Hepatocyte (in vitro differentiated cells): ENCODE data around the gene SPAAR. TPM values are rescaled to one million over a fixed set of nuclear protein-coding genes. Genes with fewer than 3 reads are reported as not detected.

Experiments used
- DNase-seq: peaks from one replicate; pipeline ENCODE4 v3.0.0-alpha.2; 2016; ENCODE audit warnings: low spot score
- H2AFZ ChIP-seq: fragments of 200-600 bp; sonication (generic); 2 replicates; pipeline ENCODE4 v1.6.0; 2016; ENCODE audit warnings: antibody characterized with exemption, mild to moderate bottlenecking
- H3K27ac ChIP-seq: fragments of 200-600 bp; sonication (generic); 2 replicates; pipeline ENCODE4 v1.5.1; 2016; ENCODE audit warnings: mild to moderate bottlenecking
- H3K27me3 ChIP-seq: fragments of 200-600 bp; sonication (generic); 2 replicates; pipeline ENCODE4 v1.6.1; 2016
- H3K36me3 ChIP-seq: fragments of 200-600 bp; sonication (generic); replicated peaks from 2 replicates; pipeline ENCODE4 v1.5.1; 2016; ENCODE audit warnings: low read depth; ENCODE audit not compliant: insufficient read depth
- H3K4me1 ChIP-seq: fragments of 200-600 bp; sonication (generic); 2 replicates; pipeline ENCODE4 v1.5.1; 2016; ENCODE audit warnings: mild to moderate bottlenecking, moderate library complexity; ENCODE audit not compliant: insufficient read depth
- H3K4me2 ChIP-seq: fragments of 200-600 bp; sonication (generic); 2 replicates; pipeline ENCODE4 v1.6.0; 2016
- H3K4me3 ChIP-seq: fragments of 200-600 bp; sonication (generic); 2 replicates; pipeline ENCODE4 v1.5.1; 2016; ENCODE audit warnings: mild to moderate bottlenecking
- H3K79me2 ChIP-seq: fragments of 200-600 bp; sonication (generic); 2 replicates; pipeline ENCODE4 v1.6.0; 2017; ENCODE audit warnings: mild to moderate bottlenecking
- H3K9me2 ChIP-seq: fragments of 200-600 bp; sonication (generic); replicated peaks from 2 replicates; pipeline ENCODE4 v1.6.0; 2017; ENCODE audit warnings: mild to moderate bottlenecking; ENCODE audit not compliant: insufficient read depth
- H3K9me3 ChIP-seq: fragments of 200-600 bp; sonication (generic); 2 replicates; pipeline ENCODE4 v1.5.1; 2016; ENCODE audit warnings: low read depth, mild to moderate bottlenecking
- H4K20me1 ChIP-seq: fragments of 200-600 bp; sonication (generic); 2 replicates; pipeline ENCODE4 v1.6.0; 2016; ENCODE audit warnings: mild to moderate bottlenecking; ENCODE audit not compliant: insufficient read depth, poor library complexity, severe bottlenecking
- EZH2 ChIP-seq: fragments of 200-600 bp; sonication (generic); IDR thresholded peaks from 2 replicates; pipeline ENCODE4 v1.6.1; 2016; ENCODE audit warnings: antibody characterized with exemption, mild to moderate bottlenecking, borderline replicate concordance
- EZH2phosphoT487 ChIP-seq: fragments of 200-600 bp; sonication (generic); IDR thresholded peaks from one replicate; pipeline ENCODE4 v1.6.1; 2018; ENCODE audit warnings: antibody characterized with exemption, mild to moderate bottlenecking, low read depth, moderate library complexity; ENCODE audit not compliant: unreplicated experiment, severe bottlenecking
- WGBS: methylation state at CpG from one replicate; pipeline ENCODE4 v1.1.6; 2016; ENCODE audit warnings: low lambda C conversion rate; ENCODE audit errors: missing lambda C conversion rate; 5-methylcytosine and 5-hydroxymethylcytosine counted together
- polyA plus RNA-seq: library from polyadenylated mRNA; unstranded; fragments of >200 nt; fragmentation: Nextera tagmentation; extraction: Ambion mirVana; gene quantifications from 2 replicates; pipeline ENCODE4 v1.2.1, GENCODE V29; 2016
- total RNA-seq: library from RNA; depleted of rRNA; stranded (reverse); fragments of >200 nt; gene quantifications from 2 replicates; pipeline ENCODE4 v1.2.3, GENCODE V29; 2014
- TF ChIP-seq, protein P1 (sequence below): fragments of 200-600 bp; sonication (generic); IDR thresholded peaks from 2 replicates; pipeline ENCODE4 v1.5.1; 2016; ENCODE audit warnings: antibody characterized with exemption, mild to moderate bottlenecking; ENCODE audit not compliant: poor library complexity

SPAAR gene
- total and polyA plus RNA-seq, 2 experiments from 2014 or later = not detected

DNA sequence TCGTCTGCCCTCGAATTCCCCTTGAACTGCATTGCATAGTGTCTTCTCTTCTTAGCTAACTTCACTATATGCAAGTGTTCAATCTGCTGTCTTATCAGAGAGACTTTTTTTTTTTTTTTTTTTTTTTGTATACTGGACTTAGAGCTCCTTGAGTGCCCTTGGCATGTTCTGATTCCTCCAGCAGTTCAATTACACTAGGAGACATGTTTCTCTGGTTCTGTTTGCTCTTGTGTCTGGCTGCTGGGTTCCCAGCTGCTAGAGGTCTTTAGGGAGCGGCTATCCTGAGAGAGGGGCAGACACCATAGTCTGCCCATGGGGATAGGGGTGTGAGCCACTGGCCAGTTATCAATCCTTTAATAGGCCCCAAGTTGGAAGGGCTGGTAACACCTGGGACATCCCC lies 35.6 kb downstream of the SPAAR start:
- Histone ChIP-seq H3K27me3 (no peaks in the 10 kb centered on the region), H3K9me2 (no peaks in the 10 kb centered on the region), H3K4me3 (no peak overlapping the region), H4K20me1 (no peaks in the 10 kb centered on the region), H3K9me3 (no peaks in the 10 kb centered on the region), H3K4me1 (peaks cover 3% of the 10 kb centered on the region), H2AFZ (peak overlapping the region; percentile 86), H3K4me2 (peak overlapping the region; percentile 70), H3K27ac (peak overlapping the region; percentile 21), H3K36me3 (no peaks in the 10 kb centered on the region), H3K79me2 (no peaks in the 10 kb centered on the region)
- TF ChIP-seq EZH2 (no peak), EZH2phosphoT487 (no peak)
- TF ChIP-seq, protein P1, sequence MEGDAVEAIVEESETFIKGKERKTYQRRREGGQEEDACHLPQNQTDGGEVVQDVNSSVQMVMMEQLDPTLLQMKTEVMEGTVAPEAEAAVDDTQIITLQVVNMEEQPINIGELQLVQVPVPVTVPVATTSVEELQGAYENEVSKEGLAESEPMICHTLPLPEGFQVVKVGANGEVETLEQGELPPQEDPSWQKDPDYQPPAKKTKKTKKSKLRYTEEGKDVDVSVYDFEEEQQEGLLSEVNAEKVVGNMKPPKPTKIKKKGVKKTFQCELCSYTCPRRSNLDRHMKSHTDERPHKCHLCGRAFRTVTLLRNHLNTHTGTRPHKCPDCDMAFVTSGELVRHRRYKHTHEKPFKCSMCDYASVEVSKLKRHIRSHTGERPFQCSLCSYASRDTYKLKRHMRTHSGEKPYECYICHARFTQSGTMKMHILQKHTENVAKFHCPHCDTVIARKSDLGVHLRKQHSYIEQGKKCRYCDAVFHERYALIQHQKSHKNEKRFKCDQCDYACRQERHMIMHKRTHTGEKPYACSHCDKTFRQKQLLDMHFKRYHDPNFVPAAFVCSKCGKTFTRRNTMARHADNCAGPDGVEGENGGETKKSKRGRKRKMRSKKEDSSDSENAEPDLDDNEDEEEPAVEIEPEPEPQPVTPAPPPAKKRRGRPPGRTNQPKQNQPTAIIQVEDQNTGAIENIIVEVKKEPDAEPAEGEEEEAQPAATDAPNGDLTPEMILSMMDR = no peak
- 76% methylated on average over 3 of the region's 3 CpGs for WGBS
- no peak for DNase-seq

DNA sequence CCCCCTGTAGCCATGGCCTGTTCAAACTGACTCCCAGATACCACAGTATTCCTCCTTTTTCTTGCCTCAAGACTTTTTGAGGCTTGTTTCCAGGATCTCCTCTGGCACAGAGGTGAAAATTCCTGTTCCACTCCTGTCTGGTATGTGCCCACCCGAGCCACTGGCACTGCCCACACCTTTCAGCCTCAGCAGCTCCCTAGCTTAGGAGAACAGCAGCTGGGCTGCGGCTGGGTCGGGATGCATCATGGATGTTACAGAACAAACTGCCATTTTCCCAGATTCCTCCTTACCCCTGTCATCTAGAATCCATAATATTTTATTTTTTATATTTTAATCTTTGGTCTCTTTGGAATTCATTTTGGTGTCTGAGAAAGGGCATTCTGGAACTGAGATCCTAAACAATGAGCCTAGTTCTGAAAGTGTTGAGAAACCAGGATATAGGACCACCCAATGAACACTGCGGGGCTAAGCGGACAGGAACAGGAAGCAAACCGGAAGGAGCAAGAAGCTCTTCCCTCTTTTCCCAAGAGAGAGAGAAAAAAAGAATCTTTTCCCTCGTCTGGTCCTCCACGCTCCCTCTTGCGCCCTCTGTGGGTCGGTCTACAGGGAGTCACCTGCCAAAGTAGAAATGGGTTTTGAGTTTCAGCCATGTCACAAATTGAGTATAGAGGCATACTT lies 36.2 kb downstream of the SPAAR start:
- H3K4me1 ChIP-seq = peaks cover 3% of the 10 kb centered on the region
- H3K27me3 ChIP-seq = no peaks in the 10 kb centered on the region
- no peaks in the 10 kb centered on the region for H3K9me3 ChIP-seq
- DNase-seq = peak; percentile 91
- peak overlapping the region; percentile 86 for H2AFZ ChIP-seq
- H4K20me1 ChIP-seq = no peaks in the 10 kb centered on the region
- H3K9me2 ChIP-seq = no peaks in the 10 kb centered on the region
- H3K4me3 ChIP-seq = no peak overlapping the region
- H3K27ac ChIP-seq = peak overlapping the region; percentile 21
- no peaks in the 10 kb centered on the region for H3K36me3 ChIP-seq
- TF ChIP-seq, protein P1 = peak; percentile 90
- TF ChIP-seq EZH2phosphoT487 (no peak), EZH2 (no peak)
- no peaks in the 10 kb centered on the region for H3K79me2 ChIP-seq
- WGBS = 28% methylated on average over 10 of the region's 10 CpGs
- H3K4me2 ChIP-seq = peak overlapping the region; percentile 70

DNA sequence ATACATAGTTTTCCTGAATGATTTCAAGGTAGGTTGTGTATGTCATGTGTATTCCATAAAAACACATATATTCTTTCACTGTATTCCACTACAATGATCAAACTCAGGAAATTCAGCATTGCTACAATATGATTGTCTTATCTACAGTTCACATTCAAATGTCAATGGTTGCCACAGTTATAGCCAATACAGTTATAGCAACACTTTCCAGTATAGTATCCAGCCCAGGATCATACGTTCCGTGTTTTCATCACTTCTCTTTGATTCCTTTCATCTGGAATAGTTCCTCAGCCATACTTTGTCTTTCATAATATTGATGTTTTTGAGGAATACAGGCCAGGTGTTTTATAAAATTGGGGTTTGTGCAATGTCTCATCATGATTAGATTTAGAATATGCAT lies 39.2 kb downstream of the SPAAR start:
- H3K9me3 ChIP-seq = no peaks in the 10 kb centered on the region
- 83% methylated on average over 2 of the region's 2 CpGs for WGBS
- no peaks in the 10 kb centered on the region for H3K36me3 ChIP-seq
- no peaks in the 10 kb centered on the region for H3K9me2 ChIP-seq
- H2AFZ ChIP-seq = no peak overlapping the region
- H3K27me3 ChIP-seq = peaks cover 6% of the 10 kb centered on the region
- no peak overlapping the region for H3K27ac ChIP-seq
- H3K4me3 ChIP-seq = no peak overlapping the region
- H4K20me1 ChIP-seq = no peaks in the 10 kb centered on the region
- H3K4me2 ChIP-seq = no peak overlapping the region
- peaks cover 3% of the 10 kb centered on the region for H3K4me1 ChIP-seq
- DNase-seq = no peak
- TF ChIP-seq, protein P1 = no peak
- no peak for TF ChIP-seq EZH2phosphoT487
- TF ChIP-seq EZH2 = no peak
- no peaks in the 10 kb centered on the region for H3K79me2 ChIP-seq

DNA sequence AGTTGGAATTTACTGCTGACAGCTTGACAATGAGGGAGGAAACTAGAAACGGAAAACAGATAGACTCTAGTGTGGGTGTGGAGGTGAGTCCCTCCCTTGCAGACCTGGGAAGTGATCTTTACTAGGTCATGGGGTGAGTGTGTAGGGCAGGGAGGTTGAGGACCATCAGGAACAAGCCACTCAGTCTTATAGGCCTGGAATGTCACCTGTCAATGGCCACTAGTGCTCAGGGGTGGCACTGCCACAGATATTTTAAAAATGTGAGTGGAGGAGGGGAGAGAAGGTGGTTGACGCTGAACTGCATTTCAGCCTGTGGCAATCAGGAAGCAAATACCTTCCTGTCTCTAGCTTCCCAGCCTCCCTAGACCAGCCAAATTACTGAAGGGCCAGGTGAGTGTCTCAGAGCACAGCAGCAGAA lies 39.6 kb downstream of the SPAAR start:
- Histone ChIP-seq H3K27ac (no peak overlapping the region), H3K9me3 (no peaks in the 10 kb centered on the region), H3K4me1 (peaks cover 3% of the 10 kb centered on the region), H3K9me2 (no peaks in the 10 kb centered on the region), H3K27me3 (peaks cover 6% of the 10 kb centered on the region), H3K4me3 (no peak overlapping the region), H4K20me1 (no peaks in the 10 kb centered on the region), H2AFZ (no peak overlapping the region), H3K36me3 (no peaks in the 10 kb centered on the region), H3K4me2 (no peak overlapping the region), H3K79me2 (no peaks in the 10 kb centered on the region)
- TF ChIP-seq EZH2phosphoT487 = no peak
- no peak for TF ChIP-seq EZH2
- TF ChIP-seq, protein P1 = no peak
- 34% methylated on average over 2 of the region's 2 CpGs for WGBS
- DNase-seq = no peak
